Hepatocyte (in vitro differentiated cells): Measurements from ENCODE around the gene RTN4RL2.

Source experiments
- CTCF ChIP-seq: fragments of 200-600 bp; sonication (generic); IDR thresholded peaks from 2 replicates; pipeline ENCODE4 v1.5.1; 2016; ENCODE audit warnings: antibody characterized with exemption, mild to moderate bottlenecking; ENCODE audit not compliant: poor library complexity
- EZH2phosphoT487 ChIP-seq: fragments of 200-600 bp; sonication (generic); IDR thresholded peaks from one replicate; pipeline ENCODE4 v1.6.1; 2018; ENCODE audit warnings: antibody characterized with exemption, mild to moderate bottlenecking, low read depth, moderate library complexity; ENCODE audit not compliant: unreplicated experiment, severe bottlenecking

GRCh38 chr11:57502870-57503269, 42.5 kb downstream of the RTN4RL2 start:
- TF ChIP-seq CTCF (no peak), EZH2phosphoT487 (no peak)
